ENCODE data around the gene CYB561D1.

Gene CYB561D1

DNA sequence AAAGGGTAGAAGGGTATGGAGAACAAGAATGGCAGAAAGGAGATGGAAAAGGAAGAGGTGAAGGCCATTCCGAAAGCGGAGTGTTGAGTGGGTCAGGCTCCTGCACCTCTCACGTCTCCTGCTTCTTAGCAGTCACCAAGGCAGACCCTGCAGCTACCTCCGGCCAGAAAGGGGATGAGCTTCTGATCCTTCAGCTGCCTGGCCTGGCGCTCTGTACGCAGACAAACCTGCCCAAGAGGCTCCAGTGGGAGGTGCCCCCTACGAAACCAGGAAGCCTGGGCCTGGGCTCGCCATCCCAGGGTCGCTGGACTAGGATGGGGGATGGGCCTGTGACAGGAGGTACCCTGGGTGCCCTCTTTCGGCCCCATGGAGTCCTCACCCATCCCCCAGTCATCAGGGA is 48.8 kb downstream of the CYB561D1 start:
- no peak overlapping the region for H3K4me3 ChIP-seq (replicated peaks; ENCODE audit: low read depth, low read length)
- TF ChIP-seq, protein P1, sequence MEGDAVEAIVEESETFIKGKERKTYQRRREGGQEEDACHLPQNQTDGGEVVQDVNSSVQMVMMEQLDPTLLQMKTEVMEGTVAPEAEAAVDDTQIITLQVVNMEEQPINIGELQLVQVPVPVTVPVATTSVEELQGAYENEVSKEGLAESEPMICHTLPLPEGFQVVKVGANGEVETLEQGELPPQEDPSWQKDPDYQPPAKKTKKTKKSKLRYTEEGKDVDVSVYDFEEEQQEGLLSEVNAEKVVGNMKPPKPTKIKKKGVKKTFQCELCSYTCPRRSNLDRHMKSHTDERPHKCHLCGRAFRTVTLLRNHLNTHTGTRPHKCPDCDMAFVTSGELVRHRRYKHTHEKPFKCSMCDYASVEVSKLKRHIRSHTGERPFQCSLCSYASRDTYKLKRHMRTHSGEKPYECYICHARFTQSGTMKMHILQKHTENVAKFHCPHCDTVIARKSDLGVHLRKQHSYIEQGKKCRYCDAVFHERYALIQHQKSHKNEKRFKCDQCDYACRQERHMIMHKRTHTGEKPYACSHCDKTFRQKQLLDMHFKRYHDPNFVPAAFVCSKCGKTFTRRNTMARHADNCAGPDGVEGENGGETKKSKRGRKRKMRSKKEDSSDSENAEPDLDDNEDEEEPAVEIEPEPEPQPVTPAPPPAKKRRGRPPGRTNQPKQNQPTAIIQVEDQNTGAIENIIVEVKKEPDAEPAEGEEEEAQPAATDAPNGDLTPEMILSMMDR (IDR thresholded peaks at IDR 0.05; ENCODE audit: low read length, missing control alignments): no peak
- no peak for DNase-seq (ENCODE audit: low read depth)

DNA sequence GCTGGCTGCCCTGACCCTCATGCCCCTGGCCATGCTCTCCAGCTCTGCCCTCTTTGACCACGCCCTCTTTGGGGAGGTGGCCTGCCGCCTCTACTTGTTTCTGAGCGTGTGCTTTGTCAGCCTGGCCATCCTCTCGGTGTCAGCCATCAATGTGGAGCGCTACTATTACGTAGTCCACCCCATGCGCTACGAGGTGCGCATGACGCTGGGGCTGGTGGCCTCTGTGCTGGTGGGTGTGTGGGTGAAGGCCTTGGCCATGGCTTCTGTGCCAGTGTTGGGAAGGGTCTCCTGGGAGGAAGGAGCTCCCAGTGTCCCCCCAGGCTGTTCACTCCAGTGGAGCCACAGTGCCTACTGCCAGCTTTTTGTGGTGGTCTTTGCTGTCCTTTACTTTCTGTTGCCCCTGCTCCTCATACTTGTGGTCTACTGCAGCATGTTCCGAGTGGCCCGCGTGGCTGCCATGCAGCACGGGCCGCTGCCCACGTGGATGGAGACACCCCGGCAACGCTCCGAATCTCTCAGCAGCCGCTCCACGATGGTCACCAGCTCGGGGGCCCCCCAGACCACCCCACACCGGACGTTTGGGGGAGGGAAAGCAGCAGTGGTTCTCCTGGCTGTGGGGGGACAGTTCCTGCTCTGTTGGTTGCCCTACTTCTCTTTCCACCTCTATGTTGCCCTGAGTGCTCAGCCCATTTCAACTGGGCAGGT is 49.5 kb downstream of the CYB561D1 start:
- no peak for DNase-seq (ENCODE audit: low read depth)
- no peak overlapping the region for H3K4me3 ChIP-seq (replicated peaks; ENCODE audit: low read depth, low read length)
- TF ChIP-seq, protein P1 (IDR thresholded peaks at IDR 0.05; ENCODE audit: low read length, missing control alignments): no peak

DNA sequence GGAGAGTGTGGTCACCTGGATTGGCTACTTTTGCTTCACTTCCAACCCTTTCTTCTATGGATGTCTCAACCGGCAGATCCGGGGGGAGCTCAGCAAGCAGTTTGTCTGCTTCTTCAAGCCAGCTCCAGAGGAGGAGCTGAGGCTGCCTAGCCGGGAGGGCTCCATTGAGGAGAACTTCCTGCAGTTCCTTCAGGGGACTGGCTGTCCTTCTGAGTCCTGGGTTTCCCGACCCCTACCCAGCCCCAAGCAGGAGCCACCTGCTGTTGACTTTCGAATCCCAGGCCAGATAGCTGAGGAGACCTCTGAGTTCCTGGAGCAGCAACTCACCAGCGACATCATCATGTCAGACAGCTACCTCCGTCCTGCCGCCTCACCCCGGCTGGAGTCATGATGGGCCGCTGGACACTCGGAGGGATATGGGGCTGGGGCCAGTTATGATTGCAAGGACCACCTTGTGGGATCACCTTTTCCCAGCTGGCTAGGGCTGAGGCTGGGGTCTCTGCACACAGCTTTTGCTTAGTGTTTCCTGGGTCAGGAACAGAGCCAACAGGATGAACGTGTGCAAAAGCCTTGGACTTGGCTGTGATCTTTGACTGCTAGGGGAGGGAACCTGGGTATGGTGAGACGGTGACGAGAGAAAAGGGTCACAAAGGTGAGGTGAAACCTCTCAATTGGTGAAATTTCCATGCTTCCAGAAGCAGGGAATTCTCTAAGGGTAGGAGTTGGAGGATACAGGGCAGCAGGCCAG is 50.3 kb downstream of the CYB561D1 start:
- no peak for DNase-seq (ENCODE audit: low read depth)
- H3K4me3 ChIP-seq (replicated peaks; ENCODE audit: low read depth, low read length): no peak overlapping the region
- TF ChIP-seq, protein P1 (IDR thresholded peaks at IDR 0.05; ENCODE audit: low read length, missing control alignments): no peak

DNA sequence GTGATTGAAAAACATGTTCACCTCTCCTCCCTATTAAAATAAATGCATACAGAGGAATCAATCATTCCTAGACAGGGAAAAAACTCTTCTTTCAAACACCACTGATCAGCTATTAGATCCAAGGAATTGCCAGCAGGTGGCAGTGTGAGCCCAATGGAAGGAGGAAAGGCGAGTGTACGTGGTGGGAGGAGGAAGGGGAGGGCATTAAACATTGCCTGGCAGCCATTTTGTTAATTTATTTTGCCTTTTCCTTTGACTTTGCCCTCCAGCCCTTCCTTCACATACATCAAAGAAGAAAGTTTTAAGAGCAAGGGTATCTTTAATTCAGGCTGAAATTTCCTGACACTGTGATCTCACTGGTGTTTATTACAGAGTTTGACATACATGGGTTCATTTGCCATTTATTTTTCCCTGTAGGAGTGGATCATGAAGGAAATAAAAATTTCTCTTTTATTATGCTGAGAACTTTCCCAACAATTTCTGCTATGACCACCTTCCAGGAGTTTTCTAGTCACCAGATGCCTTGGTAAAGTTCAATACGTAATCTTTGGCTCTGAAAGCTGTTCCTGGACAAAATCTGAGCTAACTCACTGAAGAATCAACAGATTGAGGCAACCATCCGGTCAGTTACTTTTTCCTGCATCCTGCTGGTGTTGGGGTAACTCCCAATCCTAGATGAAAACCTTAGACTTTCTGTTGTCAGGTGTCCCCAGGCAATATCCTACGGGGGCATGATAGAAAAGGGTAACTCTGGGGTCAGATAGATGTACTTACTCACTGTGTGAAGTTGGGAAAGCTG is 52.6 kb downstream of the CYB561D1 start:
- H3K4me3 ChIP-seq (replicated peaks; ENCODE audit: low read depth, low read length): peak overlapping the region; percentile 73
- peak; percentile 92 for DNase-seq (ENCODE audit: low read depth)
- TF ChIP-seq, protein P1 (IDR thresholded peaks at IDR 0.05; ENCODE audit: low read length, missing control alignments): peak; percentile 83

DNA sequence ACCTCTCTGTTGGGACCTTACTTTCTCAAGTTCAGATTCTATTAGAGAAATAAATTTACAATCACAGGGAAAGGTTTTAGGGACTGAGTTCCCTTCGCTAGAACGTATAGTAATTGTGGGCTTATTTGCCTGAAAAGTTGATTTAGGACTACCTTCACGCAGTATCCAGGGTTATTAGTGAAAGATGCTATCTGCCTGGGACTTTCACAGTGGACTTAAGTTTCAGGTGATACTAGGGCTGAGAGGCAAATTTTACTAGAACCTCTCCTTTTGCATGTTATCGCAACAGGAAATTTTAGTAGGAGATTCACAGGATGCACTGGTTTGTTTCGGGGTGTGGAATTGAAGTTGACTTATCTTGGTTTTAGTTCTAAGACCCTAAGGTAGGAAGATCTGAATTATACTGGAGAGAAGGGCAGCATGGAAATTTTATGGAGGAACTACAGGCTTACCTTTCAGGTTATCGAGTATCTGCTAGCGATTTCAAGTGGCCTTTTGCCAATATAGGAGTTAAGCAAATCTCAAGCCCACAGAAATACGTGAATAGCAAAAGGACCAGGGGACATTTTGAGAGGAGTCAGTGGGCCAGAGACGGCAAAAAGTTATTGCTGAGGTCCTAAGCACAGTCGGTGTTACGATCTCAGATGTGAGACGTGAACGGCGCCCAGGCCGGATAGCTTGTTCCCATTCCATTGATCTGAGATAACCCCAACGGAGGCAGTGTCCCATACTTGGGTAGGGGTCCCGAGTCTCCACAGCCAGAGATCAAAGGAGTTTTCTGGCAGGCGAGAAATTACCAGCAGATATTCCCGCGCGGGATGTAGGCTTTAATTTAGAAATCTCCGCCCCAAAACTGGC is 53.8 kb downstream of the CYB561D1 start:
- peak; percentile 22 for DNase-seq (ENCODE audit: low read depth)
- H3K4me3 ChIP-seq (replicated peaks; ENCODE audit: low read depth, low read length): peak overlapping the region; percentile 73
- TF ChIP-seq, protein P1 (IDR thresholded peaks at IDR 0.05; ENCODE audit: low read length, missing control alignments): no peak

Measured in fibroblast of pulmonary artery (primary cell).